ENCODE data around the gene RNLS.

RNLS gene

GRCh38 chr10:88477343-88478085 is 105.6 kb downstream of the RNLS start:
- DNase-seq (ENCODE audit: low spot score): no peak

- DNase-seq (ENCODE audit: low spot score): no peak
These were observed 108.0 kb downstream of the RNLS start for GRCh38 chr10:88474884-88475844.

DNA sequence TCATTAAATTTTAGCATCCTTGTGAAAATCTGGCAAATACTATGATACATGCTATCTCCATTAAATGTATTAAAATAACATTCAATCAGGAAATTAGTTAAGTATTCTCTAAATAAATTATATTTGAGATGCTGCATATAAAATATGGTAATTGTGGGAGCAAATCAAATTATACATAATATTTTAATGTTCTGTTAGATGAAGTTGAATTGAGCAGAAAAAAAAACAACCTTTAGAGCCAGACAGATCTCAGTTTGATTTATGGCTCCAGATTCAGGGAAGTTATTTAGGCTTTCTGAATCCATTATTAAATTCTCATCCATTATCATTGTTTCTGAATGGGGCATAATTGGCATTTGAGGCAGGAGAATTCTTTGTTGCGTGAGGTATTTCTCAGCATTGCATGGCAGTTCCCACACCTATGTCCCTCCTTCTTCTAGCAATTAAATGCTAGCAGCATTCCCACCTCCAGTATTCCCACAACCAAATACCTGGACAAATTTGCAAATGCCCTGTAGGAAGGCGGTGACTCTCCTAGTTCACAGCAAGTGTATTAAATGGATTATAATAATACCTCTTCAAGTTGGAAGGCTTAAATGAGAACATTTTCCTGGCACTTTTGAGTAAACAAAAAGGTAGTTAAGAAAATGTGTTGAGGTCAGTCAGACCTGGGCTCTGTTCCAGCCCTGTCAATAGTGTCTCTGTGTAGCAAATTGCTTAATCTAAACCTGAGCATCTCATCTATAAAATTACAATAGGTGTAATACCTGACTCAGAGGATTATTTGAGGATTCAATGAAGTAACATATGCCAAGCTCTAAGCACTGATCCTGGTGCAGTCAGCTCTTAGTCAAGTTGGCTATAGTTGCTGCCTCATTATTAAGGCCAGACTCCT is 108.9 kb downstream of the RNLS start:
- no peak for DNase-seq (ENCODE audit: low spot score)

DNA sequence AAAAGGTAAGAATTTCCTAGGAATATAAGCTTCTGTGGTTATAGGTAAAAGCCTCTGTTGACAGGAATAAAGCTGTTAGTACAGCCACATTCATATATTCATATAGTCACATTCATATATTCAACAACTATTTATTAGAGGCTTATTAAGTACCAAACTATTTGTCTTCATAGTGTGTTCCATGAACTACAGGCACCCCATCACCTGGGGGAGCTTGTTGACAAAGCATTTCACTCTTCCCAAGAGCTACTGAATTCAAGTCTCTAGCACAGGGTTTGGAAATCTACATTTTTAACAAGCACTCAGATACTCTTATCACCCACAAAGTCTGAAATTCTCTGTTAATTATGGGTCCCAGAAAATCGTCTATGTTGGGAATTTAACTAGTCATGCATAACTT is 110.6 kb downstream of the RNLS start:
- no peak for DNase-seq (ENCODE audit: low spot score)

DNA sequence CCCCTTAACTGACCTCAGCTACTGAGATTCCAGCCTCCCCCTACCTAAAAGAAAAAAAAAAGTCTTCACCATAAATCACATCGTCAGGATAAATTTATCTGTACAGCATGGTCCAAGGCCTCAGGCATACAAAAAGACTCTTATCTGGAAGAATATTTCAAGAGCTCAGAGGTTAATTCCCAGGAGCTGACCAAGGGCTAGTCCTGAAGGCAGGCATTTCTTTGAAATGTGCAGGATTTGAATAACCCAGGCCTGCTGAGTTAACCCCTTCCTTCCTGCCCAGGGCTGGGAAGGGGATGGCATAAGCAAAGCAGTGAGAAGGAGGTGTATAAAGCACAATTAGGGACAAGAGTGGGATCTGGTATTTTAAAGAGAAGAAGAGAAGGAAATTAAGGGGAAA is 111.2 kb downstream of the RNLS start:
- no peak for DNase-seq (ENCODE audit: low spot score)

- DNase-seq (ENCODE audit: low spot score): no peak
These were observed 115.2 kb downstream of the RNLS start for GRCh38 chr10:88467835-88468485.

GRCh38 chr10:88466786-88467185 is 116.3 kb downstream of the RNLS start:
- DNase-seq (ENCODE audit: low spot score): no peak

- no peak for DNase-seq (ENCODE audit: low spot score)
These were observed 117.4 kb downstream of the RNLS start for GRCh38 chr10:88465765-88466164.

DNA sequence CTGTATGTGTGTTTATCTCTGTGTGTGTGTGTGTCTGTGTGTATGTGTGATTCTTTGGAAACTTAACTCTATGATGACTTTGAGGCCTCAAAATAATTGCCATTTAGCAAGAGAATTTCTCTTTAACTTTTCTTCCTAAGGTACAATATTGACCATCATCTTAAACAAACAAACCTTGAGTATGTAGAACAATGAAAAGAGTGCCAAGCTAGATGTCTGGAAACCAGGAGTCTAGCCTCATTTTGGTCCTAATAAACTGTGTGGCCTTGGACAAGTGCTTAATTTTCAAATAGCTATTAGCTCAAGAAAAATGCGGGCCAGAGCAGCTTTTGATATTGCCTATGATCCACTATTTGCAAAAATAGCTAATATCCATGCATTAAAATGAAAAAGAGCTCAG is 119.3 kb downstream of the RNLS start:
- DNase-seq (ENCODE audit: low spot score): no peak

DNA sequence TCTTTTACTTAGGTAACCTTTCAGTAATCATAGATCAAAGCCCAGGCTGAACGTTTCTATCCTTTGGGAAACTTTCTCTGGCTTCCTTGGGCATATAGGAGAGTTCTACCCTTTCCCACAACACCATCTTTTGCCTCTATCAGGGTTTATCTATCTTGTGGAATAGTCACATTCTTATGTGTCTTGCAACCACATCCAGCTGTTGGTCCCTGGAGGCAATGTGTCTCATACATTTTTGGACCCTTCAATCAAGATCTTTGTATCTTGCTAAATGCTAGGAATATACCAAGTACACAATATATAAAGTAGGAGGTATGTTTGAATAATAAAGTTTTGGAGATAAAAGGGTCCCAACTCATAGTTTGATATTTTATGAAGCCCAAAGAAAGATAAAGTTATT is 121.7 kb downstream of the RNLS start:
- DNase-seq (ENCODE audit: low spot score): no peak

DNA sequence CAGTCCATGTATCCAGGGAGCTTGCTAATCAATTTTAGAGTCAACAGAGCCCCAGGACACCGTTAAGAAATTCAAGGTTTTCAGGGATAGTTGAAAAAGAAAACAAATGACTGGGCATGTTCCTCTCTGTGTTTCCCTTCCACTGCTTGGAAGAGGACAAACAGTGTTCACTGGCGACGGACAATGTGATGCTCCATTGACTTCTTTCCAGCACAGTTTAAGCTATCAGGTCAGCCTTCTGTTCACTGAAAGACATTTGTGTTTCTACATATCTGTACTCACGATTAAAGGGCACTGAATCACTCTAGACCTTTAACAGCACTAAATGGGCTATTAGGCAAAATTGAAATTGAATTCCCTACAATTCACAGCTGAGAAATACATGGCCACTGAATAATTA is 123.6 kb downstream of the RNLS start:
- no peak for DNase-seq (ENCODE audit: low spot score)

DNA sequence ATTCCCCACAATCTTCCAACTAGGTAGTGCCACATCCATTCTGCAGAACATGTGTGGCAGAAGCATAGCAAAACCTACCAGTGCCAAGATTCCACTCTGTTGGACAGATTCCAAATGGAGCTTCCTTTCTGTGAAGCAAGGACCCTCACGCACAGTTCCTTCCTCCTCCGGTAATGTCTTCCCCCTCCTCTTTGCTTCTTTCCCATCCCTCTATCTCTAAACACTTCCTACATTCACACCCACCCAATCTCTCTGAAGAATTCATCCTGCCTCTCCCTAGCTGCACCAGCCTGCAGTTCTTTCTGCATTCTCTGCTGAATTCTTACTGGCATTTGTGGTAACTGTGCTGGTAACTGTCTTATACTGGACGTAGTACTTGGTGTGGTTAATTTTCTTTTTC is 124.9 kb downstream of the RNLS start:
- no peak for DNase-seq (ENCODE audit: low spot score)

DNA sequence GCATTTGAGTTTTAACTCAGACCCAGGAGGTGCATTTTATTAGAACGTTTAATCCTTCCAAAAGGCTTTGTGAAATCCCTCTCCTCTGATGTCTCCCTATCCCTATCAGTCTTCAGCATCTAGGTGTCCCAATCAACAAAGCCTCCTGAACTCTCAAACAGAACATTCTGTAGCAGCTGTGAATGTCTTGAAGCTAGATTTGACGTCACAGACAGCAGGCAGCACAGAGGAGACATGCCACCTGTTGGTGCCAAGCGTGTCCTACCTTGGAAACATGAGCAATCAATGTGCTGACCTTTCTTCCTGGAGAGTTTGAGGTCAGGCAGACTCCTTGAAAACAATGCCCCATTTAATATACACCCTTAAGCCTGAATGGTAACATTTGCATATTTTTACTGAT is 125.5 kb downstream of the RNLS start:
- no peak for DNase-seq (ENCODE audit: low spot score)

DNA sequence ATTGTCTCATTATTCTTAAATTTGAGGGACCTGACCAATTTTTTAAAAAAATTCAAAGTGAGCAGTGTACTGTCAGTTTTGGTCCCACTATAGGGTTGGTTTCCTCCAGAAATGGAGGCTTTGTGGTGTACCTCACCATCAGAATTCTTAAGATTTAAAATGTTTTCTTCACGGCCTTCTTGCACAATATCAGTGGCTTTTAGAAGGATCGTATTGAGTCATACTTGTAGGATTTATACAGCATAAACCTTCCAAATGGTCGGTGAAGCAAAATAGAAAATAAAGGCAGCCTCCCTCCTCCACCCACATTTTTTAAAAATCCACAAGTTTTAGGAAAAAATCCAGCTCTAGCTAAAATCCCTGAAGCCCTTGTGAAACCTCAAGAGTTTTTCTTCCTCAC is 126.4 kb downstream of the RNLS start:
- DNase-seq (ENCODE audit: low spot score): no peak

DNA sequence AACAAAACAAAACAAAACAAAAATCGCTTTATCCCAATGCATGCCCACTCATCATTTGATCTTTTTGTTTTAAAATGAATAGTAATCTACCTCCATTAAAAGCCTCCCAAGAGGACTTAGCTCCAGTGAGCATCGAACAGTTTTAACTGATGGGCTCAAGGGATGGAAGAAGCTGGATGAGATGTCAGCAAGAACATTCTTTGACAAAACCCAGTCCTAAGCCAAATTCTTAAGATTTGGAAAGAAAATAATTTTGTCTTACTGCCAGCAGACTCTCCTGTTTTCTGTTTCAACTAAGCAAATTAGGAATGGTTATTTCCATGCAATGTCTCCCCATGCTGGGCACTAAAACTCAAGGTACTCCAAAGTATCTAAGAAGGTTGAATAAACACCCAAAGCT is 127.3 kb downstream of the RNLS start:
- DNase-seq (ENCODE audit: low spot score): no peak

GRCh38 chr10:88450201-88450600 is 132.9 kb downstream of the RNLS start:
- DNase-seq (ENCODE audit: low spot score): no peak

- DNase-seq (ENCODE audit: low spot score): no peak
These were observed 140.4 kb downstream of the RNLS start for GRCh38 chr10:88442716-88443115.

GRCh38 chr10:88440541-88440940 is 142.6 kb downstream of the RNLS start:
- no peak for DNase-seq (ENCODE audit: low spot score)

DNA sequence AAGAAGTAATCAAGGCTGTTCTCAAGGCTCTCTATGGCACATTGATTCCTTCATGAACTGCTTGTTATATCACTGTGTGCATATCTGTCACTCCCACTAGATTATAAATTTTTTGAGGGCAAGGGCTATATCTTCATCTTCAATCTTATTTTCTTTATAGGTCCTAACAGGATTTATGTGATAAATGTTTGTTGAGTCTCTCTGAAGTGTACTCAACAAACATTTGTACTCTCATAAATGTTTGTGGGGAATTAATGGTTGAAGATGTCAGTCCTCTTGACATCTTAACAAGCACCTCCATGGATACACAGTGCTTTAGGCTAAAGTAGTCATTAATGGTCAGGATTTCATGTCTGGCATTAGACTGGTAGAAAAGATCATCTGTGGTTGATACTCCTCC is 143.2 kb downstream of the RNLS start:
- no peak for DNase-seq (ENCODE audit: low spot score)

GRCh38 chr10:88437411-88437810 is 145.7 kb downstream of the RNLS start:
- DNase-seq (ENCODE audit: low spot score): no peak

- DNase-seq (ENCODE audit: low spot score): no peak
These were observed 149.4 kb downstream of the RNLS start for GRCh38 chr10:88433565-88434186.

Data from HuH-7.5 (cell line).